Retinal pigment epithelial cell (primary cell): ENCODE measurements around the gene SPECC1L.

Experiments used
- DNase-seq: peaks from one replicate; pipeline ENCODE4 v3.0.0-alpha.2; 2010; ENCODE audit warnings: low read depth
- H3K4me3 ChIP-seq: 2 replicates; pipeline ENCODE4 v1.5.1; 2011; ENCODE audit warnings: mild to moderate bottlenecking, low read length, control low read depth, moderate library complexity
- CTCF ChIP-seq: conservative IDR thresholded peaks from 2 replicates; pipeline ENCODE4 v1.5.1; 2011; ENCODE audit warnings: low read depth, low read length, control low read depth, inconsistent platforms

Gene SPECC1L

GRCh38 chr22:24424001-24424900 lies 153.6 kb downstream of the SPECC1L start:
- DNase-seq: no peak
- H3K4me3 ChIP-seq: peak overlapping the region; percentile 38
- no peak for TF ChIP-seq CTCF

- no peak overlapping the region for H3K4me3 ChIP-seq
- no peak for TF ChIP-seq CTCF
- DNase-seq: no peak
These were observed 154.5 kb downstream of the SPECC1L start for GRCh38 chr22:24424901-24425775.

GRCh38 chr22:24426436-24426835 lies 155.8 kb downstream of the SPECC1L start:
- no peak for DNase-seq
- no peak overlapping the region for H3K4me3 ChIP-seq

GRCh38 chr22:24426851-24427499 lies 156.3 kb downstream of the SPECC1L start:
- no peak for TF ChIP-seq CTCF
- no peak overlapping the region for H3K4me3 ChIP-seq
- no peak for DNase-seq

More at GRCh38 chr22:24426436-24426835, 155.8 kb downstream of the SPECC1L start:
- TF ChIP-seq CTCF: no peak

GRCh38 chr22:24427500-24428164 lies 157.0 kb downstream of the SPECC1L start, which contains the start of gene ADORA2A:
ADORA2A (plus strand) TSS chr22:24427599; CDS start chr22:24433405, 5,806 bp downstream.
- no peak for DNase-seq
- no peak for TF ChIP-seq CTCF
- H3K4me3 ChIP-seq: no peak within 1 kb of the TSS

GRCh38 chr22:24428751-24429410 lies 158.2 kb downstream of the SPECC1L start:
- H3K4me3 ChIP-seq: no peak overlapping the region
- DNase-seq: no peak
- TF ChIP-seq CTCF: no peak
